ENCODE results near the gene RNF168.
"Not testable (repeated sequence)": the region's sequence is repeated elsewhere in the genome, so short reads cannot be mapped to it uniquely, and the experiment has no call there.

The RNF168 gene

GRCh38 chr3:196431181-196432136, 72.1 kb downstream of the RNF168 start (continued):
- TF ChIP-seq, protein P1, sequence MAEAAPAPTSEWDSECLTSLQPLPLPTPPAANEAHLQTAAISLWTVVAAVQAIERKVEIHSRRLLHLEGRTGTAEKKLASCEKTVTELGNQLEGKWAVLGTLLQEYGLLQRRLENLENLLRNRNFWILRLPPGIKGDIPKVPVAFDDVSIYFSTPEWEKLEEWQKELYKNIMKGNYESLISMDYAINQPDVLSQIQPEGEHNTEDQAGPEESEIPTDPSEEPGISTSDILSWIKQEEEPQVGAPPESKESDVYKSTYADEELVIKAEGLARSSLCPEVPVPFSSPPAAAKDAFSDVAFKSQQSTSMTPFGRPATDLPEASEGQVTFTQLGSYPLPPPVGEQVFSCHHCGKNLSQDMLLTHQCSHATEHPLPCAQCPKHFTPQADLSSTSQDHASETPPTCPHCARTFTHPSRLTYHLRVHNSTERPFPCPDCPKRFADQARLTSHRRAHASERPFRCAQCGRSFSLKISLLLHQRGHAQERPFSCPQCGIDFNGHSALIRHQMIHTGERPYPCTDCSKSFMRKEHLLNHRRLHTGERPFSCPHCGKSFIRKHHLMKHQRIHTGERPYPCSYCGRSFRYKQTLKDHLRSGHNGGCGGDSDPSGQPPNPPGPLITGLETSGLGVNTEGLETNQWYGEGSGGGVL (tag by site-specific recombination; IDR thresholded peaks at IDR 0.05), result peak; percentile 66
- peak; percentile 41; the same call in 1 of the 2 replicates for TF ChIP-seq KLF8 (tag by site-specific recombination; IDR thresholded peaks at IDR 0.05)
- peak; percentile 56; the same call in 1 of the 2 replicates for TF ChIP-seq ZBTB8A (tag by site-specific recombination; IDR thresholded peaks at IDR 0.05)
- TF ChIP-seq ZNF600 (tag by site-specific recombination; IDR thresholded peaks at IDR 0.05), result peak; percentile 62
- TF ChIP-seq ZBTB17 (tag by site-specific recombination; IDR thresholded peaks at IDR 0.05), result peak; percentile 63
- TF ChIP-seq OVOL3 (tag by site-specific recombination; IDR thresholded peaks at IDR 0.05), result 0 out of 2 replicates have a peak, but pooled peaks have one; percentile 6
- no peak for TF ChIP-seq ZNF157 (tag by site-specific recombination; IDR thresholded peaks at IDR 0.05)
- TF ChIP-seq EGR2 (tag by site-specific recombination; IDR thresholded peaks at IDR 0.05; ENCODE audit: low read depth), result peak; percentile 90

GRCh38 chr3:196428041-196428440, 75.5 kb downstream of the RNF168 start:
- Histone ChIP-seq H3K4me1 (ENCODE audit: control insufficient read depth, insufficient read depth, low read length) (peaks cover 2% of the 10 kb centered on the region; the same call in 1 of the 2 replicates), H3K36me3 (ENCODE audit: control insufficient read depth in 2 of 2, insufficient read depth in 1 of 2, low read length in 2 of 2) (peaks cover 3 to 17% of the 10 kb centered on the region in 2 experiments; a peak in 2 of 3 replicates), H3K9me3 (ENCODE audit: control insufficient read depth, insufficient read depth, low read depth, low read length) (no peaks in the 10 kb centered on the region), H3K4me3 (ENCODE audit: low read depth, low read length) (no peak overlapping the region), H3K27ac (ENCODE audit: extremely low read depth, low read depth, low read length) (no peak overlapping the region)
- CTCF ChIA-PET, result interaction anchor here (0.6 kb wide), 1 partner anchor 257 kb away, joined by 4 read pairs; no protein-coding TSS in a partner anchor
- POLR2A ChIA-PET, result no interaction called here
- TF ChIP-seq PBX3 (CRISPR knock-in tag; IDR thresholded peaks at IDR 0.05) (no peak), ZNF692 (tag by site-specific recombination; IDR thresholded peaks at IDR 0.05) (no peak), ZFP41 (tag by site-specific recombination; IDR thresholded peaks at IDR 0.05; ENCODE audit: borderline replicate concordance) (no peak), KLF16 (tag by site-specific recombination; IDR thresholded peaks at IDR 0.05) (no peak), ZBTB20 (tag by site-specific recombination; IDR thresholded peaks at IDR 0.05) (no peak), KLF8 (tag by site-specific recombination; IDR thresholded peaks at IDR 0.05) (no peak)
- TF ChIP-seq, protein P2, sequence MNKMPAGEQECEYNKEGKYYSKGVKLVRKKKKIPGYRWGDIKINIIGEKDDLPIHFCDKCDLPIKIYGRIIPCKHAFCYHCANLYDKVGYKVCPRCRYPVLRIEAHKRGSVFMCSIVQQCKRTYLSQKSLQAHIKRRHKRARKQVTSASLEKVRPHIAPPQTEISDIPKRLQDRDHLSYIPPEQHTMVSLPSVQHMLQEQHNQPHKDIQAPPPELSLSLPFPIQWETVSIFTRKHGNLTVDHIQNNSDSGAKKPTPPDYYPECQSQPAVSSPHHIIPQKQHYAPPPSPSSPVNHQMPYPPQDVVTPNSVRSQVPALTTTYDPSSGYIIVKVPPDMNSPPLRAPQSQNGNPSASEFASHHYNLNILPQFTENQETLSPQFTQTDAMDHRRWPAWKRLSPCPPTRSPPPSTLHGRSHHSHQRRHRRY (tag by site-specific recombination; IDR thresholded peaks at IDR 0.05), result no peak
- TF ChIP-seq, protein P3, sequence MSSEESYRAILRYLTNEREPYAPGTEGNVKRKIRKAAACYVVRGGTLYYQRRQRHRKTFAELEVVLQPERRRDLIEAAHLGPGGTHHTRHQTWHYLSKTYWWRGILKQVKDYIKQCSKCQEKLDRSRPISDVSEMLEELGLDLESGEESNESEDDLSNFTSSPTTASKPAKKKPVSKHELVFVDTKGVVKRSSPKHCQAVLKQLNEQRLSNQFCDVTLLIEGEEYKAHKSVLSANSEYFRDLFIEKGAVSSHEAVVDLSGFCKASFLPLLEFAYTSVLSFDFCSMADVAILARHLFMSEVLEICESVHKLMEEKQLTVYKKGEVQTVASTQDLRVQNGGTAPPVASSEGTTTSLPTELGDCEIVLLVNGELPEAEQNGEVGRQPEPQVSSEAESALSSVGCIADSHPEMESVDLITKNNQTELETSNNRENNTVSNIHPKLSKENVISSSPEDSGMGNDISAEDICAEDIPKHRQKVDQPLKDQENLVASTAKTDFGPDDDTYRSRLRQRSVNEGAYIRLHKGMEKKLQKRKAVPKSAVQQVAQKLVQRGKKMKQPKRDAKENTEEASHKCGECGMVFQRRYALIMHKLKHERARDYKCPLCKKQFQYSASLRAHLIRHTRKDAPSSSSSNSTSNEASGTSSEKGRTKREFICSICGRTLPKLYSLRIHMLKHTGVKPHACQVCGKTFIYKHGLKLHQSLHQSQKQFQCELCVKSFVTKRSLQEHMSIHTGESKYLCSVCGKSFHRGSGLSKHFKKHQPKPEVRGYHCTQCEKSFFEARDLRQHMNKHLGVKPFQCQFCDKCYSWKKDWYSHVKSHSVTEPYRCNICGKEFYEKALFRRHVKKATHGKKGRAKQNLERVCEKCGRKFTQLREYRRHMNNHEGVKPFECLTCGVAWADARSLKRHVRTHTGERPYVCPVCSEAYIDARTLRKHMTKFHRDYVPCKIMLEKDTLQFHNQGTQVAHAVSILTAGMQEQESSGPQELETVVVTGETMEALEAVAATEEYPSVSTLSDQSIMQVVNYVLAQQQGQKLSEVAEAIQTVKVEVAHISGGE (tag by site-specific recombination; conservative IDR thresholded peaks at IDR 0.05; ENCODE audit: low read depth), result no peak

- CTCF ChIA-PET; POLR2A ChIA-PET; H3K4me1 ChIP-seq (ENCODE audit: control insufficient read depth, insufficient read depth, low read length); H3K27ac ChIP-seq (ENCODE audit: extremely low read depth, low read depth, low read length); H3K4me3 ChIP-seq (ENCODE audit: low read depth, low read length); H3K9me3 ChIP-seq (ENCODE audit: control insufficient read depth, insufficient read depth, low read depth, low read length): not testable (repeated sequence)
- H3K36me3 ChIP-seq (ENCODE audit: control insufficient read depth in 2 of 2, insufficient read depth in 1 of 2, low read length in 2 of 2), result peaks cover 3 to 17% of the 10 kb centered on the region in 2 experiments; a peak in 2 of 3 replicates
Observed at GRCh38 chr3:196424421-196424820, 79.1 kb downstream of the RNF168 start.

All from HEK293 (cell line).